ENCODE measurements around the gene DCHS2. TPM values are rescaled to one million over a fixed set of nuclear protein-coding genes. Genes with fewer than 3 reads are reported as not detected.

The DCHS2 gene, protein sequence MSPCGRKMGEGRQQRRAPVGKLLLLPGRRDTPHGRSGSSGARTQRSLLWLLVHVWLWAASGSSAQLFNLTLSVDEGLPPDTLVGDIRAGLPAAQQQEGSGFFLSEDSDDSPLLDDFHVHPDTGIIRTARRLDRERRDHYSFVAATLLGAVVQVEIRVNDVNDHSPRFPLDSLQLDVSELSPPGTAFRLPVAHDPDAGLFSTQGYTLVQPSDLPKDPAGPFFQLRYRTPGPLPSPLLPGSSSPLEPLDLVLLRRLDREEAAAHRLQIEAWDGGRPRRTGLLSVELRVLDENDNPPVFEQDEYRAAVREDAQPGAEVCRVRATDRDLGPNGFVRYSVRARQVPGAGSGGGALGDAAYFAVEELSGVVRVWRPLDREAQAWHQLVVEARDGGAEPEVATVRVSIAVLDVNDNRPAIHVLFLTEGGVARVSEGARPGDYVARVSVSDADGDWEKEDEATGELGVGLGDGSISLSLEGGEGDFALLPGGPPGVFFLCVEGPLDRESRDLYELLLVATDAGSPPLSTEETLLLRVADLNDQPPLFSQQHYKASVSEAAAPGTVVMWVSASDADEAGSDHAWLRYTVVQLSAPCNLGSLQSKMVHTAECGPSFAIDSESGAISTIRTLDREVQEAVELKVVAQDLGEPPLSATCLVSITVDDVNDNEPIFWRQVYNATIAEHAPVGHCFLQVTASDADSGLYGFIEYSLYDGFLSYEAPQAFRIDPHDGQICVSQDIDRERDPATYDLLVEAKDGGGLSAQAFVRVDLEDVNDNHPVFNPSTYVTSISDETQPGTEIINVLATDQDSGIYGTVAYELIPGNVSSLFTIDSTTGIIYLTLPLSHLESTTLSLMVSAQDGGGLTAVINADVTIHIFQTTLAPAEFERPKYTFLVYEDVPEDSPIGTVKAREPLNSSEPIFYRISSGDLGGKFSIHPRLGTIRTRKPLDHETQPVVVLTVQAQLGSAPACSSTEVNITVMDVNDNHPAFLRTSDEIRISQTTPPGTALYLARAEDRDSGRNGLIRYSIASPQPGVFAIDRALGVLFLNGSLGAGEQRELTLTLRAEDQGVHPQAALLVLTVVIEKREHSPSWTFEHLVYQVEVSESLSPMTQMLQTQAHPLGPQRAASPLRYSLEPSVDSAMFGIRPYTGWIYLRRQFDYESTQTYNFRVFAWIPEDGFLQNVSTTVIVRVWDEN (N-terminal part only)
- polyA plus RNA-seq (2013, experiment 1 of 2; ENCODE audit: insufficient read length), result 0.10 TPM
- polyA plus RNA-seq (2013, experiment 2 of 2; ENCODE audit: insufficient read length), result 0.09 TPM

DNA sequence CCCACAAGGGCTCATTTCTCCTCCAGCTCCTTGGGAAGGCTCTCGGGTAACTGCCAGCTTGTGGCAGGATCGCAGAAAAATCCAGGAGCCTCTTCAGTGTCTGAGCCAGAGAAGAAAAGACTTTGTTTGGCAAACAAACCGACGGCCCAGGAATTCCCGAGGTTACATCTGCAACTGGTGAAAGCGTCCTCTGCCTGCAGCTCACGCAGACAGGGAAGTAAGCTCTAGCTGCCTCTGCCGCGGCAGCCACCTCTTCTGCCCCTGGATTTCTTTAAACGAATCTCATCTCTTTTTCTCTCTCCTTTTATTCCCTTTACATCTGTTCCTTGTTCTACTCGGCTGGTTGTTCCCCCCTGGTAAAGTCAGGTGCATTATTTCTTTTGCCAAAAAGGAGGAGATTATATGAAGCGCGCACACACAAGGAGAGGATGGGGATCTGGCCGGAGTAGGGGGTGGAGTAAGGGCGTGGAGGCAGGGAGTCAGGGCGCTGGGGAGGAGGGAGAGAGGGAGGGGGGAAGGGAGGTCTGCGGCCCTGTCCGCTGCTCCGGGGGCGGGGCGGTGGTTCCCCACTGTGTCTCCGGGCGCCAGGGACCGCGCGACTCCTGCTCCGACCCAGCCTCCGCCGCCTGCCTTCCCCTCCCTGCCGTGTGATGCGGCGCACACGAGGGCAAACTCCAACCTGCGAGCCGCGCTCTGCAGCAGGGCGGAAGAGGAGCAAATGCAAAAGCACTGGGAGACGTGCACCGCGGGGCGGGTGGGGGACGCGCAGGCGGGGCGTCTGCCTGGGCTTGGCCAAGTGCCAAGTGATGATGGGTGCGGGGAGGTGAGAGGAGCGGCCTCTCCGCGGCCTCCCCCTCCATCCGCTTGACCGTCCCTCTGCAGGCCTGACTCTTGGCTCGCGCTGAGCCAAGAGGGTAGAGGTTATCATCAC lies at the start of gene DCHS2:
Gene DCHS2 (minus strand): TSS at position 459 of the 931 bp plus-strand sequence. CDS start 444 bp downstream, at position 15.
- DNase-seq, result peak; percentile 16

DNA sequence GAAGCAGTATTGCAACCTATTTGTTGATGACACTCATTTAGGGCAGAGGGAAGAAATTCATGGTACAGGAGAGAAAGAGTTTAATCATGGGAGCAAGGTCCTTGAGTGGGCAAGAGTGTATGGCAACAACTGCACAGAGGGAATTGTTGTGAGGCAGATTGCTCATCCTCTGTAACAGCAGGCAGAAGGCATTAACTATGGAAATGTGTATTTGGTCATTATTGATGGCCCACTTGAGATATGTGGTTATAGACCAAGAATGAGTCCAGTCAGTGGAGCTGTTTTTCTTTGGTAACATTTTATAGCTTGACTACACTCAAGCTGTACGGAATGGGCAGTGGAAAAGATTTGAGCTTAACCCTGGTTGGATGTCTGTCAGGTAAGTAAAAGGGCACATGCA lies 42.7 kb upstream of the DCHS2 start:
- no peak for DNase-seq

DNA sequence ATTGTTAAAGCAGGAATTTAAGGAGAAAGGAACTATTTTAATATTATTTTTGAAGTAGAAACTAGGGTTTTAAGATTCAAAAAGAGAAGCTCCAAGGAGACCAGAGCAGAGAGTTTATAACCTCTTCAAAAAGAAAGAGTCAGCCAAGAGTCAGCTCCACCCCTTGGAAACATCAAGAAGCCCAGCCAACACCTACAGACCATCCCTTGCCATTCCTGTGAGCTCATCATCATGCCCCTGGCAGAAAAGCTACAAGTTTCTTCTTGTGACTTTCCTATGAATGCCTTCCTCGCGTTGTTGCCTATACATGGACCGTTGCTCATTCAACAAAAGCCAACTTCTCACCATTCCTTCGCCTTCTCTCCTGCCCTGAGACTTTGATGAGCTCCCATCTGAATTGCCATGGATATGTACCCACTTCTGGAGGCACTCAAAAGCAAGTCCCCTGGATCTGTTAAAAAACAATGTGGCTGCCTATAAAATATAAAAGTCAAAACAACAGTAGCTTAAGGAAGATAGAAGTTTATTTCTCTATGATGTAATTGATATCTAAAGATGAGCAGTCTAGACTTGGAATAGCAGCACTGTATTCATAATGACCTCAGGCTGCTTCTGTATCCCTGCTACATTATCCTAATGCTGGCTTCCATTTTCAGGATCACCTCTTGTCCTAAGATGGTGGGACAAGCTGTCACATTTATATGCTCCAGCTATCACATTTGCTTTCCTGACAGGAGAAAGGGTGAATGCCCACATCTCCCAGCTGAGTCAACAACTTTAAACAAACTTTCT lies 38.3 kb upstream of the DCHS2 start:
- no peak for DNase-seq

DNA sequence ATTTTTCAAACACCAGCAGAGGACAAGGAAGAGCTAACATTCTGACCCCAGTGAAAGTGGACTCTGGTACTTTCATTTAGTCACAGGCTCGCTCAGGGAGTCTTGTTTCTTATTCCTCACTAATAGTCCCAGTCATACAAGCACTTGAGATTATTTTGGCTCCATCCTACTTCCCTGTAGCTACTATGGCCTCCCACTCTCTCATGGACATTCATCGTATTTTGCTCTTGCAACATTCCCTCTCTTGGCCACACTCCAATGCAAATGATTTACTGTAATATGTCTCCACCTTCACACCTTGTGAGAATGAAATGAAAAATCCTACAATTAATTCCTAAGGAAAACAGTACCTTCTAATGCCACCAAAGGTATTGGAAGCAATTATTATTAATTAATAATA lies 37.3 kb upstream of the DCHS2 start:
- DNase-seq, result no peak

DNA sequence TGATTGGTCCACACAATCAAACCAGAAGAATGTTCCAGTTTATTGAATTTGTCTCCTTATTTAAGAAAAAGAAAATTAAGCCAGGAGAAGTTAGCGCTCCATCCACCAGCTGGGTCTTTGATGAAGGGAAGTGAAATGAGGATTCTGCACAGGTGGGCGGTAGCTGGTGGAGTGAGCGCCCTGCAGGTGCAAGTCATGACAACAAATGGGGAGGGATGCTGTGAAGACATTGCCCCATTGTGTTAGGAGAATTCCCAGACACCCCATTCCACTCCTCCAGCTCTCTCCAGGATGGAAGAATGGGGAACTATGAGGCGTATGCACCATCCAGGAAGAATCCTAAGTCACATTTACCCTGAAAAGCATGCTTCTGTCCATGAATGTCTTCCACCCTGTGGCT lies 35.7 kb upstream of the DCHS2 start:
- no peak for DNase-seq

DNA sequence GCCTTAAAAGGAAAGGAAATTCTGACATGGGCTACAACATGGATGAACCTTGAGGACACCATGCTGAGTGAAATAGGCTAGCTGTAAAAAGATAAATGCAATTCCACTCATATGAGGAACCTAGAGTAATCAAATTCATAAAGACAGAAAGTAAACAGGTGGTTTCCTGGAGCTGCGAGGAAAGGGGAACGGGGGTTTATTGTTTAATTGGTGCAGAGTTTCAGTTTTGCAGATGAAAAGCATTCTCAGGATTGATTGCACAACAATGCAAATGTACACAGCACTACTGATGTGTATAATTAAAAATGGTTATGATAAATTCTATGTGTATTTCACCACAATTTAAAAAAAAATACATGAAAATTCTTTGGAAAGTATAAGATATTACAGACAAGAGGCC lies 34.6 kb upstream of the DCHS2 start:
- DNase-seq, result no peak

DNA sequence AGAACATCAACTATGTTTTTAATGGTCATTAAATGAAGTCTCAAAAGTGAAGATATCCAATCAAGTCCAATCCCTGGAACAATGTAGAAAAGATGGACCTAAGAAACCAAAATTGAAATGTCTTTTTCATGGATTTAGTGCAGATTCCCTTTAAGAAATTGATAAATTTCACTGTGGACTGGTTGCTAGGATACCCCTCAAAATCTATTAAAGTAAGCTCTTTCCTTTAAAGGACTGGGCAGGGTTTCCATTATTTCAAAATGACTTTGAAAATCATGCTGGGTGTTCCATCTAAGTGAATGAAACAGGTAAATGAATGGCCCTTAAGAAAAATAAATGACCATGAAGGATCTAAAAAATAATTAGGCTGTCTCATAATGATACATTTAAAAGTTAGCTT lies 30.0 kb upstream of the DCHS2 start:
- no peak for DNase-seq

DNA sequence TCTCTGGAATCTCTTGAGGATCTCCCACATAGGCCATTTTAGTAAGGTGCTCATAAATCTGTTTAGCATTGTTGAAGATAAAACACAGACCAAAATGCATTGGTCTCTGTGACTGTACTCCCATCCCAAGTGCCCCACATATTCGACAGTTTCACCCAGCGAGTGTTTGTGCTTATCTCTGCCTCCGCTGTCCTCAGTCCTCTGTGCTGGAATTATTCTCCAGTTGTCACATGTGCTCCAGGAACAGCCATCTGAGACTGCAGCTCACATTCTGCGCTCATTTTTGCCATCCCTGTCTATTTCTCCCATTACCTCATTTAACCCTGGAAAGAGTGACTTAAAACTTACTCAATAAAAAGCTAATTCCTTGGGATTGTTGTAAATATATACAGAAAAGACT lies 27.6 kb upstream of the DCHS2 start:
- DNase-seq, result no peak

DNA sequence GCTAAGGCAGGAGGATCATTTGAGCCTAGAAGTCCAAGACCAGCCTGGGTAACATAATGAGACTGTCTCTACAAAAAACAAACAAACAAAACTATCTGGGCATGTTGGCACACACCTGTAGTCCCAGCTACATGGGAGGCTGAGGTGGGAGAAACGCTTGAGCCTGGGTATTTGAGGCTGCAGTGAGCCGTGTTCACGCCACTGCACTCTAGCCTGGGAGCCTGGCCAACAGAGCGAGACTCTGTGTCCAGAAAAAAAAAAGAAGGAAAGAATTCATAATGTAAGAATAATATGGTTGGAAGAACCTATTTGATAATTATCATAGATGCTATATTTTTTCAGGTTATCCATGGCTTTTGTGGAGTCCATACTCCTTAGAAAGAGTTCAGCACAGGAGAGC lies 26.0 kb upstream of the DCHS2 start:
- no peak for DNase-seq

DNA sequence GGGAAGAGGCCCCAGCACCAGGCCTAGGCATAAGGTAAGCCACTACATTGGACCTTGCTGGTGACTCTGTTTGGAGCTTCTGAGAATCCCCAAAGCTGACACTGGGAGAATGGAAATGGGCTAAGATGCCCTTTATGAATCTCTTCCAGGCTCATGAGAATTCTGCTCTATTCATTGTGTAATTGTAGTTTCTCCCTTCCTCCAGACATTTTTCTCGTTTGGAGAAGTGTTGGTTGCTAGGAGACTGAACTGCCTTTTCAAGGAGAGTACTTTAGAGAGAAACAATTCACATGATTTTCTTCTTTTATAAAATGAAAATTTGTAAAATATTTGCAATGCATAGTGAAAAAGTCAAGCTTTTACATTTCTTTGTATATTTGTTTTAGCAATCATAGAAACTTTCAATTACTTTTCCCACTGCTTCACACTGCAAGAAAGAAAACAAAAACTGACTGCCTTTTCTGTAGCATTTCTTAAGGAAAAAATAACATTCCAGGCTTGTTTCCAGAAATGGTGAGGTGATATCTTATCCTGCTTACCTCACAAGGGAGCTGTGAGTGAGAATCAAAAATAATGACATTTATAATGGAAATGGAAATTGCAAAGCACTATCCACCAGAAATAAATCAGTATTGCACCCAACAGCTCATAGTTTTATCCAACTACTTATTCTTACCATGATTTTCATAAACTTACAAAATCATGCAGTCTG lies 24.9 kb upstream of the DCHS2 start:
- DNase-seq, result no peak

DNA sequence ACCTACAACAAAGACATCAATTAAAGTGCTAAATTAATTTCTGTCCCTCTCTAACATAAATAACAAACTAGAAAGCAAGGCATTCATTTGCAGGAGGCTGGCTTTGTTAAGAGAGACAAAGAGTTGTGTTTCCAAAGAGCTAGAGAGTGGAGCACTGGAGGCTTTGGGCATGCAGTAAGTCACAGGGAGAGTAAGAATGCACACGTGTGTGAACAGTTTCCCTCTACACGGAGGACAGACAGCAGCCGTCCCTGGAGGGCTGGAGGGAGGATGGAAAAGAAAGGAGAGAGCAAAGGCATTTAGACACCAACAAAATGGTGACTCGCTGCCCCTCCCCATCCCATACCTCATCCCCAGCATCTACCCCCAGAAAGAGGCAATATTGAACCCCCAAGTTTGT lies 20.4 kb upstream of the DCHS2 start:
- no peak for DNase-seq

DNA sequence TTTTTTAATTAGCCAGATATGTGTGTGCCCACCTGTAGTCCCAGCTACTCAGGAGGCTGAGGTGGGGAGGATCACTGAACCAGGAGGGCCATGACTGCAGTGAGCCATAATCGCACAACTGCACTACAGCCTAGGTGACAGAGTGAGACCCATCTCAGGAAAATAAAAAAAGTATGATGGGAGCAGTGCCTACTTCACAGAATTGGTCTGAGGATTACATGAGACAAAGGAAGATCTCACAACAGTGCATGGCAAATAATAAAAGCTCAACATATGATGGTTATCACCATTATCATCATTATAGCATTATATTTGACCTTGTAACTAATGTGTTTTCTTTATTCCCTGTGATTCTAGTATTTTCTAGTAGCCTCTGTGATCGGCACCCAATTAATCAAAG lies 19.9 kb upstream of the DCHS2 start:
- DNase-seq, result no peak

DNA sequence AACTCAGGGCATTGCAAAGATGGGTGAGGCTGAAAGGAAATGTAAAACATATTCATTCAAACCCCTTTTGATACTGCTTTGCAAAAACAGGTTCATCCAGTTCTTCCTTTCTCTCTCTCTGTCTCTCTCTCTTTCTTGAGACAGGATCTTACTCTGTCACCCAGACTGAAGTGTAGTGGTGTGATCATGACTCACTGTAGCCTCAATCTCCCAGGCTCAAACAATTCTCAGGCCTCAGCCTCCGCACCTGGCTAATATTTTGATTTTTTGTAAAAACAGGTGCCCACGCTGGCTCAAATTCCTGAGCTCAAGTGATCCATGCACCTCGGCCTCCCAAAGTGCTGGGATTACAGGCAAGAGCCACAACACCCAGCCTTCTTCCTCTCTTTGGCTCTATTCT lies 15.6 kb upstream of the DCHS2 start:
- DNase-seq, result no peak

DNA sequence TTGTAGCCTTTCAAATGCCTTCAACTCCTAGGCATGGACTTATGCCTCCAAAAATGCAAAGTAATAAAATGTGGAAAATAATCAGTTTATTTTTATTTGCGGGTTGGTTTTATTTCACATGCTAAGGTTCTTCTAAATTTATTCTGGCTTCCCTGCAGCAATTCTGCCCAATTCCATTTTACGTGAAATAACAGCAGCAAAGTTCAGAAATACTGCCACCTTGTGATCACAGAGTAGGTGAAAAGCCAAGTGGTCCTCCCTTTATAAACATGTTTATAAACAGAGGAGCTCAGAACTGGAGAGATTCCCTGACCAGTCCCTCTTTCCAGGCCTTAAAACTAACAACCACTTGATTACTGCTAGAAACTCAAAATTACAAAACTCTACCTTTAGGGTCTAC lies 14.7 kb upstream of the DCHS2 start:
- DNase-seq, result peak; percentile 23

DNA sequence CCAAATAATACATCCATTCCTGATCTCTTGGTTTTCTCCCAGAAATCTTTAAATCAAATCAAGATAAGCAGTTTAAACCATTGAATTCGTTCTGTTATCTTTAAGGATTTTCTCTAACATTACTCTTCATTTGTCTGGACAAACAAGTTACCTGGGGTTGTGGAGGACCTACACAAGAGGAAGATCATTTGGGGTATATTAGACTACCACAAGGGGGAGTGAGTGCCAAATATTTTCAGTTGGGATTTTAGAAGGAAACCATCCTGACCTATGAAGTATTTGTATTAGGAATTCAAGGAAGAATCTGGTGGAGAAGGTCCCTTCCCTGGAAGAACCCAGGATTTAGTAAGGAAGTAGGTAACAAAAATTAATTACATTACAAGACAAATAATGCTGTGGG lies 12.0 kb upstream of the DCHS2 start:
- DNase-seq, result no peak

DNA sequence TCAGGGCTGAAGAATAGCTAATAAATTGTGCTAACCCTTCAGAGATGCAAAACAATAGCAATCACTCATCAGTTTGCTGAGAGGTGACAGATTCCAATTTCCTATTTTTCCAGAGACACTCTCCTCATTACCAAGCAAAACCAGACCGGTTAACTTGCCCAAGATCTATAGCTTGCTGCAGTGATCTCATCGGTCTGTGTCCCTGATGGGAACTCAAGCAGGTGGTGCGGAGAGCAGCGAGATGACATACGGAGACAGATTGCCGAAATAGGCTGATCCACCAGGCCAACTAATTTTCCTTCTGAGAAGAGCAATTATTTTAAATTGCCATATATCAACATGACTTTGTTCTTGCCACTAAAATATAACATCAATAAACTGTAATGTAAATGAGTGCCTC lies 10.5 kb upstream of the DCHS2 start:
- DNase-seq, result no peak

DNA sequence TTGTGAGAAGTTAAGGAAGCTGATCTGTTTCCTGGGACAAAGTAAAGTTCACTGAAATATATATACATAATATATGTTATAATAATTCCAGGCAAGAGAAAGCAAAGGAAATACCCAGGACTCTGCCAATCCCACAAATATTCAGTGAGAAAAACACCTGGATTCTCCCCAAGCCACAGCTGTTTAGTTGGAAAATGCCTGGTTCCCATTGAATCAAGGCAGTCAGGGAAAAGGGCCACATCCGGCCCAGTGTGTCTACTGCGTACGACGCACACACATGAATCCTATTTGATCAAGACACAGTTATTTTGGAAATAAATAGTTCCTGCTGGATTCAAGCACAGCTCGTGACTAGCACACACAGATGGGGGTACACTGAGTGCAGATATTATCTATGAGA lies 6.3 kb upstream of the DCHS2 start:
- DNase-seq, result peak; percentile 34

DNA sequence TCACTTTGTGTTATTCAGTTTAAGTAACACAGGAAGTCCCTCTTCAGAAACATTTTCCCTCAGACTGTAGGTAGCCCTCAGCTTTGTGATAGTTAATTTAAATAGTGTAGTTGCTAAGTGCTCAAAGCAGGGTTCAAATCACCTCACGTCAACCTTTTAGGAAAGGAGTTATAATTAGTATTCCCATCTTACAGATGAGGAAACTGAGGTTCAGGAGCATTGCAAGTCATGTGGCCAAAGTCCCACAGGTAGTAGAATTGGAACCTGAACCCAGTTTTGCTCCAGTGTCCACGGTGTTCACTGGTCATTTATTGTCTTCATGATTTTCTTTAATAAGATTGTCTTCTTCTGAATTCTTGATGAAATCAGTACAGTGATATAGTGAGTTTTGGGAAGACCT lies 4.3 kb upstream of the DCHS2 start:
- DNase-seq, result no peak

DNA sequence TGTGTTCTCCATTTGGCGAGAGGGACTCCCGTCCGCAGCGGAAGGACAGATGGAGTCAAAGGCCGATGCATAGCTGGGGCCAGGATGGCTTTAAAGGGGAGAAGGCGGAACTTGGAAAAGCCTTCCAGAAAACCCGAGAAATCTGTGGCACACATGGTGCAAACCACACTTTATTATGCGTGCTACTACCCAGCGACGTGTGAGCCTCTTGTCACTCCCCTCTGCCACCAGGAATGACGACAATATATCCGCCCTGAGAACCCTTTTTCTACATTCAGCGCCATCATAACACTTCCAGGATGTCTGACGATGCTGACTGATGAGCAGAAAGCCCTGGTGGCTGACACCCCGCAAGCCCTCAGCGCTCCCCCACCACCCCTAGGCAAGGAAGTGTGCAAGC lies 689 bp upstream of the DCHS2 start:
- DNase-seq, result no peak

DNA sequence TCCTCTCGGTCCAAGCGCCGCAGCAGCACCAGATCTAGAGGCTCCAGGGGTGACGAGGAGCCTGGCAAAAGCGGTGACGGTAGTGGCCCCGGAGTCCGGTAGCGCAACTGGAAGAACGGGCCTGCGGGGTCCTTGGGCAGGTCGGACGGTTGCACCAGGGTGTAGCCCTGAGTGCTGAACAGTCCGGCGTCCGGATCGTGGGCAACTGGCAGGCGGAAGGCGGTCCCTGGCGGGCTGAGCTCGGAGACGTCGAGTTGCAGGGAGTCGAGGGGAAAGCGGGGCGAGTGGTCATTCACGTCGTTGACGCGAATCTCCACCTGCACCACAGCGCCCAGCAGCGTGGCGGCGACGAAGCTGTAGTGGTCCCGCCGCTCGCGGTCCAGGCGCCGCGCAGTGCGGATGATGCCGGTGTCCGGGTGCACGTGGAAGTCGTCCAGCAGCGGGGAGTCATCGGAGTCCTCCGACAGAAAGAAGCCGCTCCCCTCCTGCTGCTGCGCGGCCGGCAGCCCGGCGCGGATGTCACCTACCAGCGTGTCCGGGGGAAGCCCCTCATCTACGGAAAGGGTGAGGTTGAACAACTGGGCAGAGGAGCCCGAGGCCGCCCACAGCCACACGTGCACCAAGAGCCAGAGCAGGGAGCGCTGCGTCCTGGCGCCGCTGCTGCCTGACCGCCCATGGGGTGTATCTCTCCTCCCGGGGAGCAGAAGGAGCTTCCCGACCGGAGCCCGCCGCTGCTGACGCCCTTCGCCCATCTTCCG lies 837 bp downstream of the DCHS2 start:
- DNase-seq, result no peak
